HG03342 (cell line): ENCODE measurements around the gene CT47B1.
"Not testable (repeated sequence)": the region's sequence is repeated elsewhere in the genome, so short reads cannot be mapped to it uniquely, and the experiment has no call there.

ENCODE experiments used
- ATAC-seq: cut with Tn5 transposase; IDR thresholded peaks from one replicate; pipeline ENCODE4 v1.9.1; 2021; ENCODE audit warnings: mild to moderate bottlenecking, moderate library complexity; ENCODE audit not compliant: unreplicated experiment

Gene CT47B1

DNA sequence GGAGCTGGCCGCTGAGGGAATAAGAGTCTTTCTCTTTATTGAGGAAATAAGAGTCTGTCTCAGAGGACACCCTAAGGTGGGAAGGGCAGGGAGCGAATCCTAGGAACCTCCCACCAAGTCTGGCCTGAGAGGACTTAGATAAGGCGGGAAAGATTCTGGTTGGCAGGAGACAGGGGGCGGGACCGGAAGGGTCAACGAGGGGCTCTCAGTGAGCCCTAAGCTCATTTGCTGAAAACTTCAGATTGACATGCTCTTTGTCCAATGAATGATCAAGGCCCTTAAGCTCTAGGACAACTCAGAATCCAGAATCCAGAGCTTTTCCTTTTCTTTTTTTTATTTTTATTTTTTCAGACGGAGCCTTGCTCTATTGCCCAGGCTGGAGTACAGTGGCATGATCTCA is at the start of gene CT47B1:
Gene CT47B1 (minus strand): TSS at position 101 of the 400 bp plus-strand sequence. CDS start 196 bp downstream, outside the sequence.
- ATAC-seq = not testable (repeated sequence)

DNA sequence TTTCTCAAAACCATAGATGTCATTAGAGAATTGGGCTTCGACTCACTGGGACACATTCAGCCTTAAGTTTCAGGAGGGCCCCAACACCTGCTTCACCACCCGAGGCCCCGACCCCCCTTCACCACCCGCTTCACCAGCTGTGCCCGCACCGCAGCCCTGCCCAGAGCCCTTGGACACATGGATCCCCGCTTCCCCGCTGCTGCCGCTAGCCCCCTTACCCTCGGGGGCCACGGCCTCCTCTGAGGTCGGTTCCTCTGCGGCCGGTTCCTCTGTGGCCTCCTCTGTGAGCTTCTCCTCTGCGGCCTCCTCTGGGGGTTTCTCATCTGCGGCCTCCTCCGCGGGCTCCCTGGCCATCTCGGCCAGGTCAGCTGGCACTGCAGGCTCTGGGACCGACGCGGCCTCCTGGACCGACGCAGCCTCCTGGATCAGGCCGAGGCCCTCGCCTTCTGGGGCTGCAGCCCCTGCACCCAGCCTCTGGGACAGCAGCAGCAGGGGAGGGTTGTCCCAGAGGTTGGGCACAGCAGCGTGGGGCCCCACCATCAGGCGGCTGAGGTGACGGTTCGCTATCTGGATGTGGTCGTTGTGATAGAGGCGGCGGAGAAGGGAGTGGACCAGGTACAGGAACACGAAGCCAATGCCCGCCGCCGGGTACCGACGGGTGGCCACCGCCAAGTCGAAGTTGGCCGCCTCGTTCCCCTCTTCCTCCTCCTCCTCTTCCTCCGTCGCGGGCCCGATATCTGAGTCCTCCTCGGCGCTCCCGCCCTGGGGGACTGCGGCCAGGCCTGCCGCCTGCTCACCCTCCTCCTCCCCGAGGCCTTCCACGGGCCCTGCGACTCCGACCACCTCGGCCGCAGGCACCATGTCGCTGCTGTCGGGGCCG is 748 bp downstream of the CT47B1 start:
- no peak for ATAC-seq

DNA sequence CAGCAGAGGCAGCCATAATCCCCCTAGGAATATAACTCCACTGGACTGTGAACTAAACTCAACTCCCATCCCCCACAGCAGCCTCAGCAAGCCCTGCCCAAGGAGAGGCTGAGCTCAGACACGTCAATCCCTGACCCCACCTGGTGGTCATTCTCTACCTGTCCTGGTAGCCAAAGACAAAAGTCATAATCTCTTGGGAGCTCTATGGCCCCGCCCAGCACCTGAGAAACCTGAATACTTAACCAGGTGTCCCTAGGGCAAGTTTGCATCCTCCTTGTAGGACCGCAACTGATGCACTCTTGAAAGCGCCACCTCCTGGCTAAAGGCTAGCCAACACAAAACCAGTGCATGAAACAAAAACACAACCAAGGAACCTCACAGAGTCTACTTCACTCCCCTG is 18.4 kb downstream of the CT47B1 start:
- ATAC-seq = no peak

DNA sequence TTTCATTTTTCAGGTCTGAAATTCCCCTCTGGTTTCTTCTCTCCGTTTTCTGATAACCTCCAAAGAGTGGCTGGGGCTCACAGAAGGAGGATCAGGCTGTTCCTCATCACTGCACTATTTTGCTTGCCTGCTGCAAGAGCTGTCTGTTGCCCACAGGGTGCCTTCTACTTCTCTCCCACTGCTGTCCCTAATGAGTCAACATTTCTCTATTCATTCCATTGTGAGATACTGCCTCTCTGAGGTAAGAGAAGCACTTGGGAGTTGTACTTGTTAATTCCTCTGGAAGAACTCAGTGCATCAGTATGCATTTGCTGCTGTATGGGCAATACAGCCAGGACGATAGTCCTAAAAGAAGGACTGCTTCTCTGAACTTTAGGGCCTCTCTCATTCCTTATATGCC is 34.8 kb downstream of the CT47B1 start:
- no peak for ATAC-seq

DNA sequence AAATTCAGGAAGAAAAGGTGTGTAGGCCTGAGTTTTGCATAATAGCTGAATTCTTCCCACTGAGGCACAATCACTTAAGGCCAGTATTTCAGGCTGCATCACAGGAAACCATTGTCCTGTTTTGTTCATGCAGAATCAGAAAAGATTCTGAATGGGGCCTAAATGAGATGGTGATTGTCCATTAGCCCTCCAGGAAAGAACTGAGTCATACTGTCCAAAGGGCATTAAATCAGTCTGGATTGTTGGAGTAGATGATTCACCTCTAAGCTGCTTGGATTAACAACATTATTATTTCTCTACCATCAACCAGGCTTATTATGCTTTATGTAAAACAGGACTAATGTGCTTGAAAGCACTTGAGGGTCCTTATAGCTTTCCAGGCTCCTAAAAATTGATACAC is 36.2 kb downstream of the CT47B1 start:
- no peak for ATAC-seq

DNA sequence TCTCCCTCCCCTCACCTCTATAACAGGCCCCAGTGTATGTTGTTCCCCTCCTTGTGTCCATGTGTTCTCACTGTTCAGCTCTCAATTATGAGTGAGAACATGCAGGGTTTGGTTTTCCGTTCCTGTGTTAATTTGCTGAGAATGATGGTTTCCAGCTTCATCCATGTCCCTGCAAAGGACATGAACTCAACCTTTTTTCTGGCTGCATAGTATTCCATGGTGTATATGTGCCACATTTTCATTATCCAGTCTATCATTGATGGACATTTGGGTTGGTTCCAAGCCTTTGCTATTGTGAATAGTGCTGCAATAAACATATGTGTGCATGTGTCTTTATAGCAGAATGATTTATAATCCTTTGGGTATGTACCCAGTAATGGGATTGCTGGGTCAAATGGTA is 48.5 kb downstream of the CT47B1 start:
- not testable (repeated sequence) for ATAC-seq

DNA sequence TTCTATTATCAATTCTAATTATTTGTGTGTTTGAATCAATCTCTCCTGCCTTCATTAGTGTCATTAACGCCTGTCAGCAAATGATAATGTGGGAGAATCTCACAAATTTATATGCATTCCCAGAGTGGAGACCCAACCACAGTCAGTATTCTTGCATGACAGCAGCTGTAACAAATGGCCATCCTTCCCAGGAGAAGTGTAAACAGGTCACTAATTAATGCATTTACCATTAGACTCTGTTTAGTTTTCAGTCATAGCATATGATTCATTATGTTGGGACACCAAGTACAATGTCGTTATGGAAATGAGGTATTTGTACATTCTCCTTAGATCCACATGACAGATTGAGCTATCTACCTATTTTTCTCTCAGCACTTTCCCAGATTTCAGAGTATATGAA is 50.5 kb downstream of the CT47B1 start:
- no peak for ATAC-seq

DNA sequence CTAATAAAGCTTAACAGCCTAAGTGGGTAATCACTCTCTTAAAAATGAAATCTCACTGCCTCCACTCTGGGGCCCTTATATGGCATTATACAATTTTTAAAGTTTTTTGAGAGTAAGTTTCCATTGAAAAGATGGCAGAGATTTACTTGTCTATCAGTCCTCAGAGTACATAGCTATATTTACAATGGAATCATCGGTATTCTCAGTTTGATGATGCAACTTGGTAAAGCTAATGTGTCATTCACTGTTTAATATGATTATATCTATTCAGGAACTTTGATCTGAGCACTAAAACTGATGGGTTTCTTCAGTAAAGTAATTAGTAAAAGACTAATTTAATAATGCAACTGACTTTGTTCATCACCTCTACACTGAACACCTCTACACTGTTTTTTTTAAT is 51.6 kb downstream of the CT47B1 start:
- ATAC-seq = no peak

DNA sequence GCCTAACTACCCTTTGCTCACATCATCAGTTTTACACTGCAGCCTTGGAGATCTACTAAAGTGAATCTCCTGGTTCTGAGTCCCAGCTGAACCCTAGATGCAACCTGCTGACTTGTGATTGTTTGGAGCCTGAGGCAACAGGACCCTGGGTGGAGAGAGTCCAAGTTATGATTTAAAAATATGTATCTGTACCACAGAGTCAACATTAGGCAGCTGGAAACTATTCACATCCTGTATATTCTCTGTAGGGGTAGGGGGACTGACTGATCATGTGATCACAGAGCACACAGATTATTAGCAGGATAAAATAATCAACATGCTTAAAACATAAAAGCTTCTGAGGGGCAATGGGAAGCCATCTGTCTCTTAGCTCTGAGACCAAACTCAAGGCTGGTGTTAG is 52.1 kb downstream of the CT47B1 start:
- ATAC-seq = no peak
